Hematopoietic multipotent progenitor cell treated with erythropoietin and hydrocortisone succinate and interleukin-3 and kit ligand, for 17 days (in vitro differentiated cells): ENCODE measurements around the gene GALR3.
"Not testable (repeated sequence)": the region's sequence is repeated elsewhere in the genome, so short reads cannot be mapped to it uniquely, and the experiment has no call there.

Experiments used
- DNase-seq: peaks from one replicate; pipeline ENCODE4 v3.0.0-alpha.2; 2015; ENCODE audit warnings: low spot score

Gene GALR3

DNA sequence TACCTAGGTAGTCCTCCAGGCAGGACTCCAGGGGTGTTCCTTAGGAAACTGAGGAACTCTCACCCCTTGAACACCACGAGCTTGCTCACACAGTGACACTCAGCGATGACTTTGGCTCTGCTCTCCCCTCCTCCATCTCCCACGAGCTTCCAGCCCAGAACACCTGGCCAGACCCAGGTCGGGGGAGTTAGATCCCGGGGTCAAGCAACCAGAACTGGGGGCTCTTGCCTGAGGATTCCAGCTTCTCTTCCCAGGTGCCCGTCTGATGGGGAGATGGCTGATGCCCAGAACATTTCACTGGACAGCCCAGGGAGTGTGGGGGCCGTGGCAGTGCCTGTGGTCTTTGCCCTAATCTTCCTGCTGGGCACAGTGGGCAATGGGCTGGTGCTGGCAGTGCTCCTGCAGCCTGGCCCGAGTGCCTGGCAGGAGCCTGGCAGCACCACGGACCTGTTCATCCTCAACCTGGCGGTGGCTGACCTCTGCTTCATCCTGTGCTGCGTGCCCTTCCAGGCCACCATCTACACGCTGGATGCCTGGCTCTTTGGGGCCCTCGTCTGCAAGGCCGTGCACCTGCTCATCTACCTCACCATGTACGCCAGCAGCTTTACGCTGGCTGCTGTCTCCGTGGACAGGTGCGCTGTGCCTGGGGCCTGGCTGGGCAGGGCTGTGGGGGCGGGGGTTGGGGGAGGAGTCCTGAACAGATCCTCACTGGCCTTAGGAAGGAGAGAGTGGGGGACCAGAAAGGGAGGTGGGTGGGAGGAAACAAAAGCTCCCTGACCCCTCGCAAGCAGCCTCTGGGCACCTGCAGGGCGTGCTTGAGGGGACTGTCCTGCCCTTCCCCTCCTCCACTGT lies at the start of gene GALR3:
TSS of gene GALR3 (plus strand) at position 249 of the 852 bp plus-strand sequence. CDS start at position 274, 25 bp downstream.
- no peak for DNase-seq

DNA sequence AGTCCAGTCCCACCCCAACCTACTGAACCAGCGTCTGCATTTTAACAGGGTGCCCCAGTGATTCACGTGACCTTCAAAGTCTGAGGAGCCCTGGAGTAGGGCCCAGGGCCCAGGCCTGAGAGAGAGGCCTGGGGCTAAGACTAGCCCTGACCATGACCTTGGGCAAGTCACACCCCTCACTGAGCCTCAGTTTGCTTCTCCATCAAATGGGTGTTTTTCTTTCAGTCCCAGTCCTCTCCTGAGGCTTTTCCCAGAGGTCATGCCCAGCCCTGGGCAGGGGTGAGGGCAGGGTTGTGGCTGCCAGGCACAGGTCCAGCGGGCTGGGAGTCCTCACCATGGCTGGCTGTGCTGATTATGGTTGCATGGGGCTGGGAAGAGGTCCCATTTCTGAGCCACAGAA lies 48.5 kb upstream of the GALR3 start:
- no peak for DNase-seq

DNA sequence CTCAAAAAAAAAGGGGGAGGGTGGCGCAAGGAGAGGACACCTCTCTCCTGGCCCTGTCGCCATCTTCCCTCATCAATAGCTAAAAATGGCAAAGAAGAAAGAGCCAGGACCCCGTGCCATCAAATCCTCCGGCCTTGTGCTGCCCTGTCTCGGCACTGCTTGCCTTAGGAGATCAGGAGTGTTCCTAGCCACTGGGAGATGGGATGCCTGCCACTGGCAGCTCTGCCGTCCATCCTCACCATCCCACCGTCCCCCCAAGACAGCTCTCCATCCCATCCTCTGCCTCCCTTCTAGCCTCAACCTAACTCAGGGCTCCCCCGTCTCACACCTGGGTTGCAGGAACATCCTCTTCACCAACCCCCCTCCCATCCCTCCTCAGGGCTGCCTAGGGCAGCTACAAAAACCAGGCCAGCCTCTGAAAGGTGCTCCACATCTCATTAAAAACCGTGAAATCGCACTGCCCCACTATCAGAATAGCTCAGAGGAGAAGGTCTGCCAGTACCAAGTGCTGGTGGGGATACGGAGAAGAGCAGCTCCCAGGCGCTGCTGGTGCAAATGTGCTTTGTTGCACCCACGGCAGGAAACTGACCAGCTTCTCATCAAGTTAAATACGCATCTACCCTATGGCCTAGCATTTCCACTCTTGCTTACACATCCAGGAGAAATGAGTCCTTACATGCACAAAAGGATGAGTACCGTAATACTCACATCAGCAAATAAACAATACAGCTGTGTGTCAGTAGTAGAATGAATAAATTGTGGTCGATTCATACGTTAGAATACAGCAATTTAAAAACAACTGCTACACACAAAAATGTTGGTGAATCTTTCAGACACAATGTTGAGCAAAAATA lies 47.2 kb upstream of the GALR3 start:
- no peak for DNase-seq

DNA sequence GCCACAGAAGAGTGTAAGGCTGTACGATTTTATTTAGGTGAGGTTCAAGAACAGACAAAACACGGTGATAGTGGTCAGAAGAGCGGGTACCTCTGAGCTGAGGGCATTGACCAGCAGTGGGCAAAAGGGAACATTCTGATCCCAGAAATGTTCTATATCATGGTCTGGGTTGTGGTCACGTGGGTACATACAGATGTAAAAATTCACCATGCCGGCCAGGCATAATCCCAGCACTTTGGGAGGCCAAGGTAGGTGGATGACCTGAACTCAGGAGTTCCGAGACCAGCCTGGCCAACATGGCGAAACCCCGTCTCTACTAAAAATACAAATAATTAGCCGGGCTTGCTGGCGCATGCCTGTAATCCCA lies 46.6 kb upstream of the GALR3 start:
- DNase-seq, result no peak

DNA sequence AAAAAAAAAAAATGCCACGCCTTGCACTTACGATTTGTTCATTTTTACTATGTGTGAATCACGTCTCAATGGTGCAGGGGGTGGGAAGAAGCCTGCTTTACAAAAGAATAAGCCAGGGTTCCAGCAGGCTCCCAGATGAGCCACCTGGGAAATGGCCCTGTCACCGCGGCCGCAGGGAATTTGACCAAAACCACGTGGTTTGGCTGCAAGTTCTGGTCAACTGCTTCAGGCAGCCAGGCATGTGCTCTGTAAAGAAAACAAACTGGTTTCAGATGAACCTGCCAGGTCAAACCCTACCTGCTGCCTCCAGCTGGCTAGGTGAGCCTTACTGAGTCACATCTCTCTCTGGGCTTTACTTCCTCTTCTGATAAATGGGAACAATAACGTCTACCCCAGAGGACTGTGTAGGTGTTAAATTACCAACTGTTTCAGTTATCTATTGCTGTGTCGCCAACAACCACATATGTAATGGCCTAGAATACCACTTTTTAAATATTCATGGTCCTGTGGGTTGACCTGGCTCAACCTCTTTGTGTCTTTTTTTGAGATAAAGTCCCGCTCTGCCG lies 46.0 kb upstream of the GALR3 start:
- no peak for DNase-seq

DNA sequence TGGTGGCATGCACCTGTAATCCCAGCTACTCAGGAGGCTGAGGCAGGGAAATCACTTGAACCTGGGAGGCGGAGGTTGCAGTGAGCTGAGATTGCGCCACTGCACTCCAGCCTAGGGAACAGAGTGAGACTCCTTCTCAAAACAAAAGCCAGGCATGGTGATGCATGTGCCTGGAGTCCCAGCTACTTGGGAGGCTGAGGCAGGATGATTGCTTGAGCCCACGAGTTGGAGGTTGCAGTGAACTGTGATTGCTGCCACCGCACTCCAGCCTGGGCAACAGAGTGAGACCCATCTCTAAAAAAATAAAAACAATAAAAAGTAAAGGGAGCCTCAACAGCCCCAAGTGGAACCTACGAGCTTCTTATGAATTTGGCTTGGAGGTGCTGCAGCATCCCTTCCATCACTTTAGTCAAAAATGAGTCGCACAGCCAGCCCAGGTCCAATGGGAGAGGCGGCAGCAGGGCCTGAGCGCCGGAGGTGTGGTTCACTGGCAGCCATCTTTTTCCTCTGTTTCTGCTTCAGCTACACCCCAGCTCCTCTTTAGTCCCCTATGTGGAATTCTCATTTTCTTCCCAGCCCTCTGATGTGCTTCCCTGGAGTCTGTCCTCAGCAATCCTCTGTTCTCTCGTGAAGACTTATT lies 44.7 kb upstream of the GALR3 start:
- no peak for DNase-seq

- DNase-seq, result no peak
Observed at GRCh38 chr22:37781434-37782059, 41.6 kb upstream of the GALR3 start.

GRCh38 chr22:37782340-37783168 lies 40.6 kb upstream of the GALR3 start:
- no peak for DNase-seq

- no peak for DNase-seq
Observed at GRCh38 chr22:37784829-37785495, 38.2 kb upstream of the GALR3 start.

- no peak for DNase-seq
Observed at GRCh38 chr22:37790234-37790633, 32.9 kb upstream of the GALR3 start.

DNA sequence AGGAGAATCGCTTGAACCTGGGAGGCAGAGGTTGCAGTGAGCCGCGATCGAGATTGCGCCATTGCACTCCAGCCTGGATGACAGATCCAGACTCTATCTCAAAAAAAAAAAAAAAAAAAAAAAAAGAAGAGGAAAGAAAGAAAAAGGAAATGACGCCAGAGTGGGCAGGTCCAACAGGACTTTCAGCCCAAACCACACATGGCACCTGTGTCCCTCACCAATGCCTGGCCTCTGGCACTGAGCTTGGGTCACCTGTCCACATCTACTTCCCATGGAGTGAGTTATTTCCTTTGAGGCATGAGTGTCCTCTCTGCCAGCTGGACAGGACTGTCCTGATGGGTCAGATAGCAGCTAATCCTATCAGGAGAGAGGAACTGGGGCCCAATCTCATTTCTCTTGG lies 30.7 kb upstream of the GALR3 start:
- no peak for DNase-seq

DNA sequence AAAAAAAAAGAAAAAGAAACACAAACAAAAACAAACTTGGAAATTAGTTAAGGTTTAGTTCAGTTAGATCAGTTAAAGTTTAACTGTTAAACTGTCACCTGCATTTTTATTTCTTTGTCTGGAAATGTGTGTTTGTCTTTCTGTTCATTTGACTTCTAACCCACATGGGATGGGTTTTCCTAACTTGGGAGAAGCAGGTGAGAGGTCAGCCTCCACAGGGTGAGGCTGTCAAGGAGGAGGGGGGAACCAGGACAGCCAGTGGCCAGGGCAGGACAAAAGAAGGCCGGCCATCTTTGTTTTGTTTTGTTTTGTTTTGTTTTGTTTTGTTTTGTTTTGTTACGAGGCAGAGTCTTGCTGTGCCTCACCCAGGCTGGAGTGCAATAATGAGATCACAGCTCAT lies 28.8 kb upstream of the GALR3 start:
- DNase-seq, result no peak

DNA sequence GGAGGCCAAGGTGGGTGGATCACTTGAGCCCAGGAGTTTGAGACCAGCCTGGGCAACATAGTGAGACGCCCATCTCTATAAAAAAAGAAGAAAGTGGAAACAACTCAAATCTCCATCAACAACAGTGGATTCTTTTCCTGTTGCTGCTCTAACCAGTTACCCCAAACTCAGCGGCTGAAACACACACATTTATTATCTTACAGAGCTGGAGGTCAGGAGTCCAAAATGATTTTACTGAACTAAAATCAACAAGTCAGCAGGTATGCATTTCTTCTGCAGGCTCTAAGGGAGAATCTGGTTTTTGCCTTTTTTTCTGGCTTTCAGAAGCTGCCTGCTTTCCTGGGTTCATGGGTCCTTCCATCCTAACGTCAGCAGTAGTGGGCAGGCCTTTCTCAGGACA lies 27.1 kb upstream of the GALR3 start:
- DNase-seq, result no peak

DNA sequence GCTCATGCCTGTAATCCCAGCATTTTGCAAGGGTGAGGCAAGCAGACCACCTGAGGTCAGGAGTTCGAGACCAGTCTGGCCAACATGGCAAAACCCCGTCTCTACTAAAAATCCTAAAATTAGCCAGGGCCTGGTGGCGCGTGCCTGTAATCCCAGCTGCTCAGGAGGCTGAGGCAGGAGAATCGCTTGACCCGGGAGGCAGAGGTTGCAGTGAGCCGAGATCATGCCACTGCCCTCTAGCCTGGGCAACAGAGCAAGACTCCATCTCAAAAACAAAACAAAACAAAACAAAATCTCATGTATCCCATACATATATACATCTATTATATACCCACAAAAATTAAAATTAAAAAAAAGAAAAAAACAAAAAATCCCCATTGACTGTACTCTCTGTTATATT lies 25.9 kb upstream of the GALR3 start:
- not testable (repeated sequence) for DNase-seq

GRCh38 chr22:37797874-37798500 lies 25.2 kb upstream of the GALR3 start:
- DNase-seq, result no peak

- DNase-seq, result not testable (repeated sequence)
Observed at GRCh38 chr22:37799979-37800378, 23.2 kb upstream of the GALR3 start.

- DNase-seq, result no peak
Observed at GRCh38 chr22:37801946-37802309, 21.3 kb upstream of the GALR3 start.

- peak; percentile 18 for DNase-seq
Observed at GRCh38 chr22:37802310-37803194, 20.6 kb upstream of the GALR3 start.

DNA sequence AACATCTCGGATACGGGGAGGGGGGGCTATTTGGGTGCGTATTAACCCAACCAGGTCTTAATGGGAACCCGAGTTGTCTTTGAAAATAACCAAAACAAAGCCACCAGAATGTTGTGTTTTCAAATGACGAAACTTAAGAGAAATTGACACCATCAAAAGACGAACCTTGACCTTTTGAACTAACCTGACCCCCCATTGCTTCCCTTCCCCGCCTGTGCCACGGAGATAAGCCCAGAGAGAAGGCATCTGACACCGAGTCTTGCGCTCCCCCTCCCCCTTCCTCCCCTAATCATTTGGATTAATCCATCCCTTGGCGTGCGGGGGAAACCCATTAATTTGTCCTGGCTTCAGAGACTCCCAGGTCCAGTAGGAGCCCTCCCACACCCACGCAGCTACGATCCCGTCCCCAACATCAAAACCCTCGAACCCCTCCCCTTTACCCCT lies 20.0 kb upstream of the GALR3 start:
- peak; percentile 54 for DNase-seq
